Epithelial cell of esophagus (primary cell): ENCODE measurements around the gene FGD3.

Source experiments
- DNase-seq: peaks from one replicate; pipeline ENCODE4 v3.0.0; 2010; ENCODE audit warnings: low read depth
- H3K4me3 ChIP-seq: 2 replicates; pipeline ENCODE4 v1.5.1; 2011; ENCODE audit warnings: mild to moderate bottlenecking, low read length, control low read depth
- CTCF ChIP-seq: IDR thresholded peaks from 2 replicates; pipeline ENCODE4 v1.5.1; 2011; ENCODE audit warnings: low read depth, mild to moderate bottlenecking, low read length, control low read depth, inconsistent platforms; ENCODE audit not compliant: insufficient read depth; ENCODE audit errors: missing control alignments

The FGD3 gene

GRCh38 chr9:93022721-93023520 is 75.6 kb downstream of the FGD3 start:
- TF ChIP-seq CTCF = no peak

GRCh38 chr9:93023521-93023815 is 76.1 kb downstream of the FGD3 start:
- H3K4me3 ChIP-seq = no peak overlapping the region
- no peak for TF ChIP-seq CTCF
- no peak for DNase-seq

More at GRCh38 chr9:93022721-93023520, 75.6 kb downstream of the FGD3 start:
- H3K4me3 ChIP-seq = no peak overlapping the region
- no peak for DNase-seq

GRCh38 chr9:93024646-93024910 is 77.3 kb downstream of the FGD3 start:
- H3K4me3 ChIP-seq = no peak overlapping the region
- DNase-seq = no peak
- TF ChIP-seq CTCF = no peak

GRCh38 chr9:93024986-93025630 is 77.8 kb downstream of the FGD3 start:
- TF ChIP-seq CTCF = no peak
- DNase-seq = no peak
- no peak overlapping the region for H3K4me3 ChIP-seq

GRCh38 chr9:93025736-93026135 is 78.4 kb downstream of the FGD3 start:
- TF ChIP-seq CTCF = no peak
- DNase-seq = no peak
- H3K4me3 ChIP-seq = no peak overlapping the region

GRCh38 chr9:93026640-93027039 is 79.3 kb downstream of the FGD3 start:
- H3K4me3 ChIP-seq = no peak overlapping the region
- DNase-seq = no peak
- TF ChIP-seq CTCF = no peak

- no peak overlapping the region for H3K4me3 ChIP-seq
- no peak for DNase-seq
- no peak for TF ChIP-seq CTCF
Measured at GRCh38 chr9:93027750-93028149, 80.4 kb downstream of the FGD3 start.
